ENCODE data around the gene AJAP1. TPM values are rescaled to one million over a fixed set of nuclear protein-coding genes. Genes with fewer than 3 reads are reported as not detected.

The AJAP1 gene
- total RNA-seq, 1 donor from 2014 or later, result 0.35 TPM

DNA sequence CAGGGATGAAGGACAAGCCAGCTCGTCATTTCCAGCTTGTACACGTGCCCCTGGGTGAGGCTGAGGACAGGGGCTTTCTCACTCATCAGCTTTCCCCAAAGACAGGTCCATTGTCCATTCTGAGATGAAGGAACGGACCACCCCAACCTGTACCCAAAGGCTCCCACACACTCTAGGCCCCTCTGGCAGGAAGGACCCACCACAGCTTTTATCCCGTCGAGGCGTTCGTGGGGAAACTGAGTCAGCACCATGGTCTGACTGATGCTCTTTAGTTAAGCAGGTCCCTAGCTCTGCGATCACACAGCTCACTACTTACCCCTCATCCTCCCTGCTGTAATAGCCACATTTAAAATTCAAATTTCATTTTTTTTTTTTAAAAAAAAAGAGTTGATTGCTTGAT lies 117.3 kb downstream of the AJAP1 start:
- Mint-ChIP-seq H3K4me1 (ENCODE audit: unreplicated experiment) (no peaks in the 10 kb centered on the region), H3K4me3 (ENCODE audit: unreplicated experiment) (no peak overlapping the region), H3K9me3 (ENCODE audit: unreplicated experiment) (no peaks in the 10 kb centered on the region), H3K27ac (ENCODE audit: unreplicated experiment) (no peak overlapping the region), H3K27me3 (ENCODE audit: unreplicated experiment) (no peaks in the 10 kb centered on the region), H3K36me3 (ENCODE audit: unreplicated experiment) (no peaks in the 10 kb centered on the region)
- TF ChIP-seq, protein P1, sequence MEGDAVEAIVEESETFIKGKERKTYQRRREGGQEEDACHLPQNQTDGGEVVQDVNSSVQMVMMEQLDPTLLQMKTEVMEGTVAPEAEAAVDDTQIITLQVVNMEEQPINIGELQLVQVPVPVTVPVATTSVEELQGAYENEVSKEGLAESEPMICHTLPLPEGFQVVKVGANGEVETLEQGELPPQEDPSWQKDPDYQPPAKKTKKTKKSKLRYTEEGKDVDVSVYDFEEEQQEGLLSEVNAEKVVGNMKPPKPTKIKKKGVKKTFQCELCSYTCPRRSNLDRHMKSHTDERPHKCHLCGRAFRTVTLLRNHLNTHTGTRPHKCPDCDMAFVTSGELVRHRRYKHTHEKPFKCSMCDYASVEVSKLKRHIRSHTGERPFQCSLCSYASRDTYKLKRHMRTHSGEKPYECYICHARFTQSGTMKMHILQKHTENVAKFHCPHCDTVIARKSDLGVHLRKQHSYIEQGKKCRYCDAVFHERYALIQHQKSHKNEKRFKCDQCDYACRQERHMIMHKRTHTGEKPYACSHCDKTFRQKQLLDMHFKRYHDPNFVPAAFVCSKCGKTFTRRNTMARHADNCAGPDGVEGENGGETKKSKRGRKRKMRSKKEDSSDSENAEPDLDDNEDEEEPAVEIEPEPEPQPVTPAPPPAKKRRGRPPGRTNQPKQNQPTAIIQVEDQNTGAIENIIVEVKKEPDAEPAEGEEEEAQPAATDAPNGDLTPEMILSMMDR (IDR thresholded peaks at IDR 0.05), result no peak
- no peak for DNase-seq (ENCODE audit: extremely low spot score, unreplicated experiment)

DNA sequence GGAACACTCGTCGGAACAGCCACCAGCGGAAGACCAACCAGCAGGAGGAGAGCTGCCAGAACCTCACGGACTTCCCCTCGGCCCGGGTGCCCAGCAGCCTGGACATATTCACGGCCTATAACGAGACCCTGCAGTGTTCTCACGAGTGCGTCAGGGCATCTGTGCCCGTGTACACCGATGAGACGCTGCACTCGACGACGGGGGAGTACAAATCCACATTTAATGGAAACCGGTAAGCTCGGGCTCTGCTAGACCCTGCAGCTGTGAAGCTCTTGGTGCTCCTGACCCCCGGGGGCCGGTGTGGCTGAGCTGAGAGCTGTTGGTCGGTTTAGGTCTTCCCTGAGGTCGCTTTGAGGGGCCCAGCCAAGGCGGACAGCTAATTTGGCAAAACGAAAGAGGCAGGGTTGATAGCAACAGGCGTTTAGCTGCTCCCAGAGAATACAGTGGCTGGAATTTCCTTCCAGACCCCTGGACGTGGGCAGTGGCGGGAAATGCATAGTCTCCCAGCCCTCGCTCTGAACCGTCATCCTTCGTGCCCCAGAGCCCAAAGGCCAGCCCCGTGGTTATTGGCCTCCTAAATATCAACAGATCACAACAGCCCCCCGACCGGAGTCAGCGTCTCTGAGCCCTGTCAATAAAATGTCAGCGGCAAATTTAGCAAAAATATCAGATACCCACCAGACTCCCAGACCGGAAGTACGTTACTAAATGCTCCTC lies 118.0 kb downstream of the AJAP1 start:
- no peaks in the 10 kb centered on the region for H3K4me1 Mint-ChIP-seq (ENCODE audit: unreplicated experiment)
- H3K9me3 Mint-ChIP-seq (ENCODE audit: unreplicated experiment), result no peaks in the 10 kb centered on the region
- H3K27me3 Mint-ChIP-seq (ENCODE audit: unreplicated experiment), result no peaks in the 10 kb centered on the region
- H3K4me3 Mint-ChIP-seq (ENCODE audit: unreplicated experiment), result no peak overlapping the region
- H3K36me3 Mint-ChIP-seq (ENCODE audit: unreplicated experiment), result no peaks in the 10 kb centered on the region
- H3K27ac Mint-ChIP-seq (ENCODE audit: unreplicated experiment), result no peak overlapping the region
- TF ChIP-seq, protein P1 (IDR thresholded peaks at IDR 0.05), result no peak
- DNase-seq (ENCODE audit: extremely low spot score, unreplicated experiment), result no peak

DNA sequence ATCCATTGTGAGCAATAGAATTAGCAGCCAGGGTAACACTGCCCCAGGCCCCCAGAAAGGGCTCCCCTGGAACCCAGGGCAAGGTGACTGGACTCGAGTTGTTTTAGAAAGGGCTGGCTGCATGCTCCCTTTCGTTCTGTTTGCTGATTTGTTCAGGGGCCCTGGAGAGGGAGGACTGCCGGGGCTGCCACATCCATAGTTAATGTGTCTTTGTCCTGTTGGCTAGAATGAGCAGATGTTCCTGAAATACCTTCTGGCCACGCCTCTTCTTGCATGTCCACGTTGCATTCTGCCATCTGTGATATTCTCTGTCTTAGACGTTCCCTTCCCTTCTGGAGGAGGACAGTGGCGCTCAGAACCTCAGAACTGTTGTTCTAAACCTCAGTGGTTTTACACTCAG lies 118.8 kb downstream of the AJAP1 start:
- DNase-seq (ENCODE audit: extremely low spot score, unreplicated experiment), result no peak
- Mint-ChIP-seq H3K36me3 (ENCODE audit: unreplicated experiment) (no peaks in the 10 kb centered on the region), H3K4me3 (ENCODE audit: unreplicated experiment) (no peak overlapping the region), H3K27ac (ENCODE audit: unreplicated experiment) (no peak overlapping the region), H3K4me1 (ENCODE audit: unreplicated experiment) (no peaks in the 10 kb centered on the region), H3K9me3 (ENCODE audit: unreplicated experiment) (no peaks in the 10 kb centered on the region), H3K27me3 (ENCODE audit: unreplicated experiment) (no peaks in the 10 kb centered on the region)
- TF ChIP-seq, protein P1 (IDR thresholded peaks at IDR 0.05), result no peak

DNA sequence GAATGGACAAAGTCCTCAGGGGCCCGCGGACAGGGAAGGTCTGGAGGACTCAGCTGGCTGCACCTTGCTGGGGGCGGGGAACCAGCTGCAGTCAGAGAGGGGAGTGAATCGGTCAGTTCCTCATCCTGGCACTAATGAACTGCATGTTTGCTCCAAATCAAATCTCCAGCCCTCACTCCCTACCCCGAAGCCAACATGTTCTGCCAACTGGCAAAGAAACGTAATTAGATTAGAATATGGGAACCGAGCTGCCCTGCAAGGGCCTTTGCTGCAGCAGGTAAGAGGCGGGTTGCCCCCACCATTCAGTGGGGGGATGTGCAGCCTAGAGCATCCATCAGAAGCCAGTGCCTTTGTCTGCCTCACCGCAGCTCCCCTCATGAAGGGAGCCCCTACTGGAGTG lies 121.1 kb downstream of the AJAP1 start:
- Mint-ChIP-seq H3K27ac (ENCODE audit: unreplicated experiment) (no peak overlapping the region), H3K9me3 (ENCODE audit: unreplicated experiment) (no peaks in the 10 kb centered on the region), H3K27me3 (ENCODE audit: unreplicated experiment) (no peaks in the 10 kb centered on the region), H3K4me3 (ENCODE audit: unreplicated experiment) (no peak overlapping the region), H3K36me3 (ENCODE audit: unreplicated experiment) (no peaks in the 10 kb centered on the region), H3K4me1 (ENCODE audit: unreplicated experiment) (no peaks in the 10 kb centered on the region)
- no peak for DNase-seq (ENCODE audit: extremely low spot score, unreplicated experiment)
- TF ChIP-seq, protein P1 (IDR thresholded peaks at IDR 0.05), result no peak

DNA sequence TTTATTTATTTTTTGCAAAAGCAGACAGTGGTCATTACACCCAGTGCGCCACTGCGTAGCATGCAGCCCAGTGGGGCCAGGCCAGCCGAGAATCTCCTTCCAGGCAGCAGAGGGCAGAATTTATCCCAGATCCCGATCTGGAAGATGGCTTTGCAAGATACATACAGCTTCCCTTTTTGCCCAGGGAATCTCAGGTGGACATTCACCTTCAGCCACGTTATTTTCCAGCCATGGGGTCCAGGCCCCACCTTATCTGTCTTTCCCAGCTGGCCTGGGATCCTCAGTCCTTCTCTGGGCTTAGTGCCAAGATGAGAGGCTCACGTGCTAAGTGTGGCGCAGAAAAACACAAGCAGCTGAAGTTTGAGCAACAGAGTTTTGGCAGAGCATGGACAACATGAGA lies 123.6 kb downstream of the AJAP1 start:
- no peak overlapping the region for H3K4me3 Mint-ChIP-seq (ENCODE audit: unreplicated experiment)
- no peaks in the 10 kb centered on the region for H3K36me3 Mint-ChIP-seq (ENCODE audit: unreplicated experiment)
- H3K27me3 Mint-ChIP-seq (ENCODE audit: unreplicated experiment), result no peaks in the 10 kb centered on the region
- DNase-seq (ENCODE audit: extremely low spot score, unreplicated experiment), result no peak
- H3K27ac Mint-ChIP-seq (ENCODE audit: unreplicated experiment), result no peak overlapping the region
- H3K9me3 Mint-ChIP-seq (ENCODE audit: unreplicated experiment), result no peaks in the 10 kb centered on the region
- TF ChIP-seq, protein P1 (IDR thresholded peaks at IDR 0.05), result peak; percentile 18
- H3K4me1 Mint-ChIP-seq (ENCODE audit: unreplicated experiment), result no peaks in the 10 kb centered on the region

Data from osteocyte (in vitro differentiated cells).